ENCODE measurements around the gene MLIP.

Gene MLIP

DNA sequence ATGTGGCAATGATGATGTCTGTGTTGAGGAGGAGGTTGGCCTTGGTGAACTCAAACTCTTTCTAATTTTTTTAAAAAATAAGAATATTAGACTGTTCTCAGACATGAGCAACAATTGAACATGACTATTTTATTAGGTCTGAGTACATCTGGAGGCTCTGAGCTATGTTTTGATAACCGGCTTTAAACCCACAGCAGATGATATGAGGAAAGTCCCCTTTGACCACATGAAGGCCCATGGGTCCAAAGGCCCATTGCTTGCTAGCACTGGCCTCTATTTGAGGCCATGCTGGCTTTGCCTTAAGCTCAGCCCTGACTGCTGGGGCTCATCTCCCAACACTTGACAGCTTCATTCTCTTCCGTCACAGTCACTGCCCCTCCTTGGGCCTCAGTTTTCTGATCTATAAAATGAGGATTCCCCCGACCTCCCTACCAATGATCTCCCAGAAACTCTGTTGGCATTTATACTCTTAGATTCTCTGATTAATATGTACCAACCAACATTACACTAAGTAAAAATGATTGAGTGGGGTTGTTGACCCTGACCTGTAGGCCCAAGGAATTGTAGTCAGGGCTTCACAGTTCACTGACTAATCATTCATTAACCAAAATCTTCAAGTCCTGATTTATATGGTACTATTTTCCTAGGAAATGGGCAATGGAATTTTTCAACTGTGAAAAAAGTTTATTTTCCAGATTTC is 173.1 kb downstream of the MLIP start:
- DNase-seq (ENCODE audit: low read depth in 3 of 3) = no peak

DNA sequence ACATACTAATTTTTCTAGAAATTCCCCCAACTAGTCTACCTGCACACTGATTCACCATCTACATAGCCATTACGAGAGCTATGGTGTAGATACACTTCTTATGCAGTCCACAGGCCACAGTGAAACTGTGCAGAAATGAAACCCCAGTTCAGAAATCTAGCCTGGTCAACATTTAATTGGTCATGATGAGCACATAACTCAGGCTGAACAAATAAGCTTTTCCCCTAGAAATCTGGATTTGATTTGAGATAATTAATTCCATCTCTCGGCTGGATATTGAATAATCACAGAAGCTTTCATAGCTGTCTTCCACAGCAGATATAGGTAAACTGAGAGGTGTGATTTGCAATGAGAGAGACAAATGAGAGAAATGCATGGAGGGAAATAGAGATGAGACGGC is 174.4 kb downstream of the MLIP start:
- DNase-seq (ENCODE audit: low read depth in 3 of 3) = no peak

DNA sequence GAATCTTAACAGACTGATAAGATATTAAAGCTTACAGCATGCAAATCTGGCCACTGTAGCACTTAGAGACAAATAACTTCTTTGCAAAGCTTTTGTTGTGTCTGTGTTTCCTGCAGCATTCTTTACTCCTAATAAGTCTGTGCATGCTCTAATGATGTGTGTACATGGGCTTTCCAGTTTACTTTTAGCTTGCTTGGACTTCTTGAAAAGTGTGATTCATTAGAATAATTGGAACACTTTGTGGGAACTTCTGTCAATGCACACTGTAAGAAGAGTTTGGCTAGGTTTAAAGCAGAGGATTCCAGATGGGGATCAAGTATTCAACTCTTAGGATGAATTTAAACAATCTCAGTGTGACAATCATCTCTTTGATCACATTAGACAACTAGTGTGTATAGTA is 174.9 kb downstream of the MLIP start:
- DNase-seq (ENCODE audit: low read depth in 3 of 3) = no peak

DNA sequence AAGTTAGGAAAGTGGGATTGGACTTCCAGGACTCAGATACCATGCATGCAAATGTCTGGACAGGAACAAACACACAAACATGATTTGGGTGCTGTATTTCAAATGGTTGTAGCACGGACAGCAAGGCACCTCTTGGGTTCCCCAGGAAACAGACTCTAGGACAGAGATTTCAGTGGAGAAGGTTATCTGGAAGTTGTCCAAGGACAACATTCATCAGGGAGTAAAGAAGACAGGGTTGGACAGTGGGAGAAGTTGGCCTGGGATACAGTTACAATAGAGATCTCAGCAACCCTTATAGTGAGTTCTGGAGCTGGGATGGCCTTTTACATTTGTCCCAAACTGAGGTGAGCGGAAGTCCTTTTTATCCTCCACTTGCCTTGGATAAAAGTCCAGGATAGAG is 177.2 kb downstream of the MLIP start:
- DNase-seq (ENCODE audit: low read depth in 3 of 3) = no peak

DNA sequence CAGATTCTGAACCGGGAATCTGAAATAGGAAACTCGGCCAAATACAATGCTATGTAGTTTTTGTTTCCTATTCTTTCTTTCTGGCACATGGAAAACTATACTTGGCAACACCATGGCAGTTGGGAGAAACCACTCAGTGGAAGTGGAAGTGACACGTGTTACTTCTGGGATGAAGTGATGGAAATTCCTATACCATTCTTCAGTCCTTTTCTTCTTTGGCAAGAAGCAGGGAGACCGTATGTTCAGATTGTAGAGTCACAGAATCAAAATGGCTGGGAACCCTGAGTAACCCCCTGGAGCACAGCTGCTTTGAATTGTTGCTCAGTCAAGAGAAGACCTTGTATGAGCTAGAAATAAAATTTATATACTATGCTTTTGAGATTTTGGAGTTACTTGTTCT is 178.2 kb downstream of the MLIP start:
- DNase-seq (ENCODE audit: low read depth in 3 of 3) = no peak

DNA sequence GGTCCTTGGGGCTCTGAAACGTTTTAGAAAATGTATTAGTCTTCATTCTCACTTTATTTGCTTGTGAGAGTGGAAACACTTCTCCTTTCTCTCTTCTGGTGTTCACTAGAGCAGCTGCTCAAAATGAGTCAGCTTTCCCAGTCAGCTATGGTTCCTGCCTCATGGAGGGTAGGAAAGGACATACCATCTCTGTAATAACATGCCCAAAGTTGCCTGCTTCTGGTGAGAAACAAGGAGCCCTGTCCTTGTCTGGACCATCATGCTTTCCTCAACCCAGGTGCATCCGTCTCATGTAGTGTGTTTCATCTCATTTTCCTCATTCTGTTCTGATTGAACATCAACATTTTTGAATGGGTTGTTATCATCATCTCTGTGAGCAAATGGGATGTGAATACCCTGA is 179.9 kb downstream of the MLIP start:
- DNase-seq (ENCODE audit: low read depth in 3 of 3) = no peak

DNA sequence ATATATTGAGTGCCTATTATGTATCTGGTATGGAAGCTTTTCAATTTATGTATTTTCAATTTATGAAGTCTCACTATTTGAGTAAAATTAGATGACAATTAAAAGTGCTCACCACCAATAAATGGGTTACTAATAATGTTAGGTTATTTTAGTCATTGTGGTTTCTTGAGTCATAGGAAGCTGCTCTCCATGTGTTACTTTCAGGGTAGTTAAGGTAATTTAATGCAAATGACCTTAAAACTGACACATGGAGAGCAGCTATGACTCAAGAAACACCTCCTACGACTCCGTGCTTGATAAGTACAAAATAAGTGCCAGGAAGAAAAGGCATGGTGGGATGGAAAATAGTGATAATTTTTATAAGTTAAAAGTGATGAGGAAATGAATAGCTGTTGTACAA is 180.5 kb downstream of the MLIP start:
- DNase-seq (ENCODE audit: low read depth in 3 of 3) = no peak

DNA sequence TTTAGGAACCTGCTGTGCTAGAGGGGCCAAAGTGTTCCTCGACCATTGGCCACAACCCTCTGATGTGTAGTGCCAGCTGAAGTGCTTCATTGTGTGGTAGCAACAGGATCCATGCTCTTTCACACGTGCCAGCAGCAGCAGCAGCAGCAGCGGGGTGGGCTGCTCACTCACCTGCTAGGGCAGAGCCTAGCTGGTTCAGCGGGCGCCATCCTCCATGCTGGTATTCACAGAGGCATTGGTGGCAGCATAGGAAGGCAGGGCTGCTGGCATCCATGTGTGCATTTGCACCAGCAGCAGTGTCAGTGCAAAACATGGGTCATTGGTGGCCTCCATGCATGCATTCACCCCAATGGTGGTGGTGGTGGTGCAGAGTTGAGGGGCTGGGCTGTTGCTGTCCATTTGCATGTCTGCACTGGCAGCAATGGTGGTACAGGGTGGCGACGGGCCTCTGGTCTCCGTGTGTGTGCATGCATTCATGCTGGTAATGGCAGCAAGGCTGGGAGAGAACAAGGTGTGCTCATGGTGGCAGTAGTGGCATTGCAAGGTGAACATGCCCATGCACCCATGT is 183.8 kb downstream of the MLIP start:
- no peak for DNase-seq (ENCODE audit: low read depth in 3 of 3)

DNA sequence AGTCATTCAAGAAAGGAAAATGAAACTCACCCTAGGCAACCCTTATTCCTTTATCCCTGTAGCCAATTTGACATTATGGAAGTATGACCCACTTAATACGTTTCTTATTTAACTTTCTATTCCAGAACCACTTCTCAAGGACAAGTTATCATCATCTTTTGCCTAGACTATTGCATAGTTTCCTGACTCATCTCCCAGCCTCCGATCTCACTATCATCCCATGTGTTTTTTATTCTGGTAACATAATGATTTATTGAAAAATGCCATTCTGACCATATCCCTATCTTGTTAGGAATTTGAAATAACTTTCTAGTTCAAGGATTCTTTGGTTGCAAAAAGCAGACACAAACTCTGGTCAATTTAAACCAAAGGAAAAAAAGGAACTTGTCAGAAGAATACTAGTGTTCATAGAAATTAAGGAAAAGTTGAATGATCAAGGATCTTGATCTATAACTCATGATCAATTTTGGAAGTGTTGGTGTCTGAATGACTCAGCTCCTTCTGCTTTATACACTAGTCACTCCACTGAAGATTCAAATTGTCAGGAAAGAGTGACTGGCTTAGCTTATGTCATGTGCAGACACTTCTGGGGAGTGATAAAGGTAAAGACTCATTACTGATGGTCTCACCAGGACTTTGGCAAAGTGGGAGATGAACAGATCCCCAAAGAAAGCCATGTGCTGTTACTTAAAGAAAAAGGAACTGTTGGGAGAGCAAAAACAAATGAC is 188.5 kb downstream of the MLIP start:
- no peak for DNase-seq (ENCODE audit: low read depth in 3 of 3)

DNA sequence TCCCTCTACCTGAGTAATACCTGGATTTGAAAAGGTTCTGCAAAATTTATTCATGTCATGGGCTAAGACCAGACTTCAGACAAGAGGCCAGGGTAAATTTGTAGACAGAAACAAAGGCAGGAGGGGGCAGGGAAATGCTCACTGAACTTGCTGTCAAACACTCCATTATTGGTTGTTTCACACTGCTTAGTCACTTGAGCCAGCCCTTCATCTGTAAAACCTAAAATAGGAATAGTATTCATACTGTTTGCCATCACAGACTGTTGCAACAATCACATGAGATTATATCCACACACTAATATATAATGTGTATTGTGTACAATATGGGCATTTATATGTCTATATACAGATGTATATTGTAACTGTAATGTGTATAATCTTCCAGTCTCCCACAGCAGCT is 190.5 kb downstream of the MLIP start:
- no peak for DNase-seq (ENCODE audit: low read depth in 3 of 3)

DNA sequence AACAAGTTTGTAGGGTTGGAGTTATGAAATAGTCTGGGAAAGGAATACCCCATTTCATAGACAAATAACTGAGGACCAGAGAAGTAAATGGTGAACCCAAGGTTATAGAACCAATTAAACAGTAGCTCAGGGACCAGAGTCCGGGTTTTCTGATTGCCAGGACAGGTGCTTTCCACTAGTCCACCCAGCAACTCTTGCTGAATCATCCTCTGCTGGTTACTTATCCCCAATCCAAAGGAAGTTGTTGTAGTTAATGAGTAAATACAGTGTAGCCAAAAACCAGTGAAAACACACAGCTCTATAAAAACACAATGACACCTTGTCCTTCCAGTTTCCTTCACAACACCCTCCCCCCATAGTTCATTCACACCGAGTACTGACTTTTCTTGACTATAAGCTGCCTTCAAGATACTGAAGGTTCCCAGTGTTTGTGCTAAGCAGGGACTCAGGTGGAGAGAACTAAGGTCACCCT is 196.2 kb downstream of the MLIP start:
- DNase-seq (ENCODE audit: low read depth in 3 of 3) = no peak

DNA sequence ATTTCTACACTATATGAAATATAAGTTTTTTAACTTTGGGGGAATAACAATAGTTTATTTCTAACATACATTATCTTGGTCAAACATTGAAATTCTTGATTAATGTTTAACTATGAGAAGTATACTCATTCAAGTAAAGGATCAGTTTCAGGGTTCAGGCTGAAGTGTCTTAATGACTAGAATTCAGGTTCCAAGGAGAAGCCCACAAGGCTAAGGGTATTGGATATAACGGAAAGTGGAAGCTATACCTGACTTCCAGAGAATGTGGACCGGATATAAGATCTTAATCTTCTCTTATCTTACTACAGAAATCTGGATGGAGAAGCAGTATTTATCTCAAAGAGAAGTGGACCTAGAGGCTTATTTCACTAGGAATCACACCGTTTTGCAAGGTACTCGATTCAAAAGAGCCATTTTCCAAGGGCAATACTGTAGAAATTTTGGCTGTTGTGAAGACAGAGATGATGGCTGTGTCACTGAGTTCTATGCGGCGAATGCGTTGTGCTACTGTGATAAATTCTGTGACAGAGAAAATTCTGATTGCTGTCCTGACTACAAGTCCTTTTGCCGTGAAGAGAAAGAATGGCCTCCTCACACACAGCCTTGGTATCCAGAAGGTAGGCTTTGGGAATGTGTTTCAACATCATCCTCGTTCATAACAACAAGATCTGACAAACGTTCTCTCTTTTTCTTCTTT is 197.2 kb downstream of the MLIP start, which contains the start of gene TINAG:
Gene TINAG (plus strand): TSS at position 153 of the 697 bp plus-strand sequence. CDS start 110 bp downstream, at position 263.
- DNase-seq (ENCODE audit: low read depth in 3 of 3) = no peak

DNA sequence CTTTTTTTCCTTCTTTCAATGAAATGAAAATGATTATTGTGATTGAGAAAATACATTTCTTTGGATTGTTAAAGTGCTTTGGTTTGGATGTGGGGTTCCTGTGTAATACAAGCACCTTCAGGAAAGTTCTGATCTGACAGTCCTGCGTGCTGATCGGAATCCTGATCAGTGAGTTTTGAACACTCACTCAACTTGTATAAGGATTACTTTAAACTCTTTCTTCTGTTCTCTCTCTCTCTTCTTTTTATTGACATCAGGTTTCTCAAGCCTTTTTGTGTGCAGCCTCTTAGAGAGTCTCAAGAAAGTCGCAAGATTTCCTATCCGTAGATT is 197.7 kb downstream of the MLIP start:
- no peak for DNase-seq (ENCODE audit: low read depth in 3 of 3)

DNA sequence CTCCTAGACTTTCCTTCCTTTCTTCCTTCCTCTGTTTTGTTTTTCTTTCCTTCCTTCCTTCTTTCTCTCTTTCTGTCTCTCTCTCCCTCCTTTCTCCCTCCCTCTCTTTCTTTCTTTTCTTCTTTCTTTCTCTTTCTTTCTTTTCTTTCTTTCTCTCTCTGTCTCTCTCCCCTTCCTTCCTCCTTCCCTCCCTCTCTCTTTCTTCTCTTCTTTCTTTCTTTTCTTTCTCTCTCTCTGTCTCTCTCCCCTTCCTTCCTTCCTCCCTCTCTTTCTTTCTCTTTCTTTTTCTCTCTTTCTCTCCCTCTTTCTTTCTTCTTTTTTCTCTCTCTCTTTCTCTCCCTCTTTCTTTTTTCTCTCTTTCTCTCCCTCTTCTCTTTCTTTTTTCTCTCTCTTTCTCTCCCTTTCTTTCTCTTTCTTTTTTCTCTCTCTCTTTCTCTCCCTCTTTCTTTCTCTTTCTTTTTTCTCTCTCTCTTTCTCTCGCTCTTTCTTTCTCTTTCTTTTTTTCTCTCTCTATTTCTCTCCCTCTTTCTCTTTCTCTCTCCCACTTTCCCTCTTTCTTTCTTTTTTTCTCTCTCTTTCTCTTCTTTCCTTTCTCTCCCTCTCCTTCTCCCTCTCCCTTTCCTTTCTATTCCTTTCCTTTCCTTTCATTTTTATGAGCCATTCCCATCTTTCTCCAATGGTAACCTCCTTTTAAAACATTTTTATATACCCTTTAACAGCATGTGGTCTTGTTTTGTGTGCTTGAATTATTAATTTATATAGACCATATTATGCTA is 199.3 kb downstream of the MLIP start:
- DNase-seq (ENCODE audit: low read depth in 3 of 3) = no peak

DNA sequence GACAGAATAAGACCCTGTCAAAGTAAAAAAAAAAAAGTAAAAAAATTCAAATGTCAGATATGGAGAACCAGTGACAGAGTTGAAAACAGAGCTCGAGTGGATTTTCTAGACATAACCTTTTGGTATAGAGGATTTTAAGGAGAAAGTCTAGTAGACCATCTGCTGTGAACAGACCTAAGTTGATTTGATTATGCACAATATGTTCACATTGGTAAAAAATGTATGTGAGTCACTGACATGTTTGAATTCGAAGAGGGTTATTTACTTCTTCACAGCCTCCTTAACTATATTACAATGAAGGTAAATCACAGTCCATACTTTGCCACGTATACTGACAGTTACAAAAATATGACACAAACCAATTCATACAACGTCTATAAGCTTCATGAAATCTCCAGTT is 204.4 kb downstream of the MLIP start:
- DNase-seq (ENCODE audit: low read depth in 3 of 3) = no peak

Data from stimulated activated CD4-positive, alpha-beta T cell treated with anti-CD3 and anti-CD28 coated beads, TNF-alpha, amount 100 ng/mL, for 24 hours (primary cell).